Activated CD4-positive, alpha-beta T cell treated with anti-CD3 and anti-CD28 coated beads for 36 hours (primary cell): ENCODE results near the gene TSPAN33. TPM values are rescaled to one million over a fixed set of nuclear protein-coding genes. Genes with fewer than 3 reads are reported as not detected.
"Not testable (repeated sequence)": the region's sequence is repeated elsewhere in the genome, so short reads cannot be mapped to it uniquely, and the experiment has no call there.

Experiments used
- ATAC-seq: fragments of 200-7000 bp; cut with Tn5 transposase; one replicate; pipeline ENCODE4 v1.10.0; 2021; ENCODE audit warnings: mild to moderate bottlenecking, moderate library complexity
- CTCF ChIA-PET: fragments of 350-600 bp; sonication (Branson Sonifier 250); formaldehyde crosslinking; loops from one replicate; lab custom pipeline; 2021; ENCODE audit warnings: antibody characterized with exemption; lab: Charles Lee
- POLR2A ChIA-PET: fragments of 350-600 bp; sonication (Branson Sonifier 250); formaldehyde crosslinking; loops from one replicate; lab custom pipeline; 2021; ENCODE audit warnings: antibody characterized with exemption, inconsistent platforms; lab: Charles Lee
- DNase-seq: peaks from one replicate; pipeline ENCODE4 v3.0.0-alpha.2; 2020
- H3K27ac Mint-ChIP-seq: one replicate; pipeline ENCODE4 v1.8.0; 2021; ENCODE audit warnings: mixed read lengths
- H3K27me3 Mint-ChIP-seq: one replicate; pipeline ENCODE4 v1.8.0; 2021; ENCODE audit warnings: mixed read lengths
- H3K36me3 Mint-ChIP-seq: one replicate; pipeline ENCODE4 v1.8.0; 2021; ENCODE audit warnings: low read depth, mixed read lengths
- H3K4me1 Mint-ChIP-seq: one replicate; pipeline ENCODE4 v1.8.0; 2021; ENCODE audit warnings: mixed read lengths
- H3K4me3 Mint-ChIP-seq: one replicate; pipeline ENCODE4 v1.8.0; 2021; ENCODE audit warnings: mild to moderate bottlenecking, moderate library complexity, mixed read lengths
- H3K9me3 Mint-ChIP-seq: one replicate; pipeline ENCODE4 v1.8.0; 2021; ENCODE audit warnings: low read depth, mixed read lengths
- intact Hi-C, 2 experiments: fragments of 100-400 bp; cut with DNase I in 1 of 2; cut with micrococcal nuclease in 1 of 2; formaldehyde crosslinking; loops; one replicate each; pipeline versions ENCODE4 v1.14.2 to v1.15.1; 2022 to 2024; cut with DNase I, micrococcal nuclease
- total RNA-seq, 2 experiments: library from RNA; stranded (reverse); gene quantifications; one replicate each; pipeline ENCODE4 v1.2.3, GENCODE V29; 2021

Gene TSPAN33
- total RNA-seq, 2 experiments from 2014 or later: 6.5 to 7.5 TPM

GRCh38 chr7:129170441-129171021 lies 26.0 kb downstream of the TSPAN33 start:
- POLR2A ChIA-PET: no interaction called here
- Mint-ChIP-seq H3K4me1 (peaks cover 15% of the 10 kb centered on the region), H3K4me3 (no peak overlapping the region), H3K36me3 (no peaks in the 10 kb centered on the region), H3K9me3 (no peaks in the 10 kb centered on the region), H3K27me3 (peaks cover 5% of the 10 kb centered on the region), H3K27ac (no peak overlapping the region)
- ATAC-seq: no peak
- no peak for DNase-seq
- intact Hi-C loops: no loop called here
- CTCF ChIA-PET: interaction anchor here (1.1 to 1.4 kb wide), 2 partner anchors 20 to 48 kb away, joined by 6 to 7 read pairs; no protein-coding TSS in a partner anchor

DNA sequence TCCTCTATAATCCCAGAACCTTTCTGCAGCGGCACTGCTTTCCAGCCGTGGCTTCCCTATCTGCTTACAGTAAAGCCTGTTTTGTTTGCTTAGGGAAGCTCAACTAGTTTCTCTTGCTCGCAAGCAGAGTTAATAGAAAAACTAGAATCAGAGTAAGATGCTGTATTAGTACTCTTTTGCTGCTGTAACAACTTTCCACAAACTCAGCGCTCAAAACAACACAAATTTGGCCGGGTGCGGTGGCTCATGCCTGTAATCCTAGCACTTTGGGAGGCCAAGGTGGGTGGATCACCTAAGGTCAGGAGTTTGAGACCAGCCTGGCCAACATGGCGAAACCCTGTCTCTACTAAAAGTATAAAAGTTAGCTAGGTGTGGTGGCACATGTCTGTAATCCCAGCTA lies 29.4 kb downstream of the TSPAN33 start:
- H3K4me3 Mint-ChIP-seq, H3K27me3 Mint-ChIP-seq, H3K9me3 Mint-ChIP-seq, H3K36me3 Mint-ChIP-seq, DNase-seq, H3K27ac Mint-ChIP-seq, ATAC-seq, POLR2A ChIA-PET, intact Hi-C loops: not testable (repeated sequence)
- CTCF ChIA-PET: interaction anchor here (0.6 kb wide), 1 partner anchor 8 kb away, joined by 3 read pairs; no protein-coding TSS in a partner anchor
- peaks cover 11% of the 10 kb centered on the region for H3K4me1 Mint-ChIP-seq

GRCh38 chr7:129176916-129177710 lies 32.6 kb downstream of the TSPAN33 start:
- intact Hi-C loops: no loop called here
- Mint-ChIP-seq H3K36me3 (no peaks in the 10 kb centered on the region), H3K27ac (no peak overlapping the region), H3K27me3 (peaks cover 7% of the 10 kb centered on the region), H3K4me1 (no peaks in the 10 kb centered on the region), H3K9me3 (no peaks in the 10 kb centered on the region), H3K4me3 (no peak overlapping the region)
- CTCF ChIA-PET: interaction anchor here (0.7 to 1.9 kb wide), 3 partner anchors 13 to 958 kb away, joined by 3 to 7 read pairs (median 4); no protein-coding TSS in a partner anchor
- DNase-seq: no peak
- no peak for ATAC-seq
- POLR2A ChIA-PET: no interaction called here

DNA sequence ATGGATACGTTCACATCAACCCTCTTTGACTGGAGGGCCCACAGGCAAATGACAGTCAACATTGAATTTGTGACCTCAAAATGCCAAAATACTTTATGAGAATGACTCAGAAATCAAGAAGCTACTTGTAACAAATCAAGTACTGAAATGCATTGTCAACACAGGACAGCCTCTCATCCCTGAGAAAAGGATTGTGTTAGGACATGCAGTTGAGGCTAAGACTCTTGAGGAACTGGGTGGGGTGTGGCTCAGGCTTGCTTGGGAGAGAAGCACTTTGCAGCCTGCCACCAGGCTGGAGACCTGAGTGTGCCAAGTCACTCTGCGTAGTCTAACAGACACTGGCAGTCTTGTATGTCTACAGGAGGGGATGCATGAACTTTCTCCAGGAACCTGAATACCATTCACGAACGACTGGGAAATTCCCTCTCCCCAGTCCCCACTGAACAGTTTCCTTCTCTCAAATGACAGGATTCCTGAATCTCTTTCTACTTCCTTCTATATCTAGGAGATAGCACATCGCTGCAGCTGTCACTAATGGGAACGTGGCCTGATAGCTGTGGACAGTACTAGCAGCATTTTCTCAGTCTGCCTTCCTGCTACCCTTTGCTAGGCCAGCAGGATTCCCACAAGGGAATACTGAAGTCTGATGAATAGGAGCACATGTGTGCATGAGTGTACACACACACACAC lies 40.6 kb downstream of the TSPAN33 start:
- no peaks in the 10 kb centered on the region for H3K36me3 Mint-ChIP-seq
- peaks cover 7% of the 10 kb centered on the region for H3K4me1 Mint-ChIP-seq
- DNase-seq (no peak), ATAC-seq (peak; percentile 52)
- H3K27me3 Mint-ChIP-seq: peaks cover 20% of the 10 kb centered on the region
- ChIA-PET POLR2A (interaction anchor here (0.6 kb wide), 1 partner anchor 59 kb away, joined by 6 read pairs; no protein-coding TSS in a partner anchor), CTCF (interaction anchor here (0.8 to 1.1 kb wide), 2 partner anchors 9 to 21 kb away, joined by 4 read pairs; no protein-coding TSS in a partner anchor)
- intact Hi-C loops: no loop called here
- H3K9me3 Mint-ChIP-seq: no peaks in the 10 kb centered on the region
- H3K4me3 Mint-ChIP-seq: no peak overlapping the region
- H3K27ac Mint-ChIP-seq: no peak overlapping the region

DNA sequence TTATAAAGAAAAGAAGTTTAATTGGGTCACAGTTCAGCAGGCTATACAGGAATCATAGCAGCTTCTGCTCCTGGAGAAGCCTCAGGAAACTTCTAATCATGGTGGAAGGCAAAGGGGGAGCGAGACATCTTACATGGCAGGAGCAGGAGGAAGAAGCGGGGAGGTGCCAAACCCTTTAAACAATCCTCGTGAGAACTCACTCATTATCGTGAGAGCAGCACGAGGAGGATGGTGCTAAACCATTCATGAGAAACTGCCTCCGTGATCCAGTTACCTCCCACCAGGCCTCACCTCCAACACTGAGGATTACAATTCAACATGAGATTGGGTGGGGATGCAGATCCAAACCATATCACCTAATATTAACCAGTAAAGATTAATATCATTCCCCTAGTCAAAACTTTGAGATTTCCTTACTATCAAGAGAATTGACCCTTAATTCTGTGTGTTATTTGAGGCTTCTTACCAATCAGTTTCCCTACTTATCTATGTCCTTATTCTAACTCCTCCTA lies 42.3 kb downstream of the TSPAN33 start:
- ChIA-PET POLR2A (no interaction called here), CTCF (no interaction called here)
- no peak overlapping the region for H3K27ac Mint-ChIP-seq
- no peak overlapping the region for H3K4me3 Mint-ChIP-seq
- intact Hi-C loops: no loop called here
- DNase-seq (no peak), ATAC-seq (no peak)
- H3K27me3 Mint-ChIP-seq: peaks cover 30% of the 10 kb centered on the region
- H3K4me1 Mint-ChIP-seq: peaks cover 7% of the 10 kb centered on the region
- H3K36me3 Mint-ChIP-seq: no peaks in the 10 kb centered on the region
- H3K9me3 Mint-ChIP-seq: no peaks in the 10 kb centered on the region

- POLR2A ChIA-PET: no interaction called here
- H3K9me3 Mint-ChIP-seq: no peaks in the 10 kb centered on the region
- ATAC-seq (no peak), DNase-seq (no peak)
- peak overlapping the region; percentile 6 for H3K4me3 Mint-ChIP-seq
- intact Hi-C loops: no loop called here
- no peak overlapping the region for H3K27ac Mint-ChIP-seq
- H3K4me1 Mint-ChIP-seq: peaks cover 7% of the 10 kb centered on the region
- CTCF ChIA-PET: interaction anchor here (1.8 kb wide), 1 partner anchor 24 kb away, joined by 7 read pairs; no protein-coding TSS in a partner anchor
- H3K36me3 Mint-ChIP-seq: no peaks in the 10 kb centered on the region
- peaks cover 39% of the 10 kb centered on the region for H3K27me3 Mint-ChIP-seq
Observed at GRCh38 chr7:129187681-129188371, 43.3 kb downstream of the TSPAN33 start.

DNA sequence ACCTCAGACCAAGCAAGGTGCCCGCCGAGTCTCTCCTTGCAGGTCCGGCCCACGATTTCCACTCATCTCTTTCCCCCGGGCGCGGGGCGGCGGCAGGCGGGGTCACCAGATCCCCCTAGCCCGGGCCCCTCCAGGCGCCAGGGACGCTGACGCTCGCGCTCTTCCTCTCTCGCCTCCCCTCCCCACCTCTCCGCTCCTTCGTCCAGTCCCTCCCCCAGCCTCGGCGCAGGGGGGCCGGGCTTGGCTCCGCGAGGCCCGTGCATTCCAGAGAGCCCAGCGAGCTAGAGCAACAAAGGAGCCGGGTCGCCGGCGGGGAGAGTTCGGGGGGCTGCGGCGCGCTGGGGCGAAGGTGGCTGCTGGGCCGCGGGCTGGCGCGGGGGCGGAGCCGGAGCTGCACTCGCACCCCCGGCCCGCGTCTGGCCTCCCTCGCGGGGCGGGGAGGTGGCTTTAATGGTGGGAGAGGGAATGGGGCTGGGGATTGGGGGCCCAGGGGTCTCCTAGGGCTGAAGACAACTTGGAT lies 43.9 kb downstream of the TSPAN33 start, which contains the start of gene SMO:
TSS of gene SMO (plus strand) at position 262 of the 520 bp plus-strand sequence. CDS start 519 bp downstream, outside the sequence.
- ChIA-PET CTCF (interaction anchor here (1.8 kb wide), 1 partner anchor 25 kb away, joined by 7 read pairs; no protein-coding TSS in a partner anchor), POLR2A (no interaction called here)
- Mint-ChIP-seq H3K9me3 (no peaks in the 10 kb centered on the region), H3K27me3 (peaks cover 42% of the 10 kb centered on the region), H3K36me3 (no peaks in the 10 kb centered on the region), H3K4me3 (peak within 1 kb of the TSS; percentile 56), H3K4me1 (peaks cover 7% of the 10 kb centered on the region), H3K27ac (no peak within 1 kb of the TSS)
- peak; percentile 52 for ATAC-seq
- peak; percentile 24 for DNase-seq
- intact Hi-C loops: no loop called here

GRCh38 chr7:129188892-129189660 lies 44.6 kb downstream of the TSPAN33 start:
- H3K4me3 Mint-ChIP-seq: peak overlapping the region; percentile 56
- peaks cover 7% of the 10 kb centered on the region for H3K4me1 Mint-ChIP-seq
- ChIA-PET POLR2A (interaction anchor here (0.6 kb wide), 1 partner anchor 384 kb away, joined by 10 read pairs; no protein-coding TSS in a partner anchor), CTCF (interaction anchor here (0.6 to 1.8 kb wide), 2 partner anchors 20 to 25 kb away, joined by 3 to 7 read pairs; no protein-coding TSS in a partner anchor)
- intact Hi-C loops: no loop called here
- peaks cover 42% of the 10 kb centered on the region for H3K27me3 Mint-ChIP-seq
- H3K9me3 Mint-ChIP-seq: no peaks in the 10 kb centered on the region
- H3K36me3 Mint-ChIP-seq: no peaks in the 10 kb centered on the region
- ATAC-seq (peak; percentile 47), DNase-seq (no peak)
- H3K27ac Mint-ChIP-seq: no peak overlapping the region

DNA sequence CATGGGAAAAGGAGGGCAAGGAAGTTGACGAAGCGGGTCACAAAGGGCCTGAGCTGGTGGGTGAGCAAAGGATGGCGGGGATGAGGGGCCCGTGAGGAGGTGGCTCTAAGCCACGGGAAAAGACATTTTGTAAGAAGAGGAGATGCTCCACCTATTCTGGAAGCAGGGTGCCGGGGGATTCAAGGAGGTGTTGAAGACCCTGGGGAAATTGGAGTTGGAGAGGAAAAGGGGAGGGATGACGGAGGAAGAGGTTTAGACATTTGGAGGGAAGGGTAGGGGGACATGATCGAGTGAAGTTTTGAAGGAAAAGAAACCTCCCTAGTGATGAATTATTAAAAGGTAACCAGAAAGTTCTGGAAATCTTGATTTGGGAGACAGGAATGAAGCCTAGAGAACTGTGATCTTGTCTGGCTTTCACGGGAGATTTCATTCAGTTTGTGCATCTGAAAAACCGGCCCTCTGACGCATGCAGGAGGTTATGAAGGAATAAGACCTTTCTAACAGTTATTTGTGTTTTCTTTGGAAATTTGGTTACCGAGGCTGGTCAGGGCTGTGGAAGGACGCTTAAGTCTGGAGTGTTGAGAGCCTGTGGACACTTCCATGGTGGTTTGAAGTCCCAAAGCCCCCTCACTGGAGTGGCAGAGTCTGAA lies 45.3 kb downstream of the TSPAN33 start:
- intact Hi-C loops: no loop called here
- ChIA-PET CTCF (interaction anchor here (1.8 kb wide), 1 partner anchor 26 kb away, joined by 7 read pairs; no protein-coding TSS in a partner anchor), POLR2A (interaction anchor here (0.6 kb wide), 1 partner anchor 383 kb away, joined by 10 read pairs; no protein-coding TSS in a partner anchor)
- Mint-ChIP-seq H3K4me3 (peak overlapping the region; percentile 56), H3K27me3 (peaks cover 42% of the 10 kb centered on the region), H3K9me3 (no peaks in the 10 kb centered on the region), H3K4me1 (peaks cover 7% of the 10 kb centered on the region), H3K27ac (no peak overlapping the region), H3K36me3 (no peaks in the 10 kb centered on the region)
- DNase-seq (no peak), ATAC-seq (no peak)
